Epithelial cell of prostate (primary cell): Measurements from ENCODE around the gene BTBD17.
"Not testable (repeated sequence)": the region's sequence is repeated elsewhere in the genome, so short reads cannot be mapped to it uniquely, and the experiment has no call there.

Experiments used
- DNase-seq: peaks from one replicate; pipeline ENCODE4 v3.0.0-alpha.2; 2011; ENCODE audit warnings: low read depth, low spot score
- H3K27ac ChIP-seq: fragments of 450-650 bp; 2 replicates; pipeline ENCODE4 v1.5.1; 2017; ENCODE audit warnings: mild to moderate bottlenecking

Gene BTBD17

GRCh38 chr17:74361230-74362068 lies at the start of gene BTBD17:
Gene BTBD17, minus strand, starts transcription at chr17:74361868. Its CDS starts 49 bp downstream, at chr17:74361819.
- no peak for DNase-seq
- H3K27ac ChIP-seq = no peak within 1 kb of the TSS

GRCh38 chr17:74410001-74410443 lies 48.4 kb upstream of the BTBD17 start:
- no peak for DNase-seq
- H3K27ac ChIP-seq = no peak overlapping the region

- DNase-seq = no peak
- peak overlapping the region; percentile 25 for H3K27ac ChIP-seq
Measured at GRCh38 chr17:74408815-74409214, 47.1 kb upstream of the BTBD17 start.

GRCh38 chr17:74408262-74408661 lies 46.6 kb upstream of the BTBD17 start:
- DNase-seq = no peak
- H3K27ac ChIP-seq = peak overlapping the region; percentile 25

GRCh38 chr17:74407384-74407783 lies 45.7 kb upstream of the BTBD17 start:
- no peak overlapping the region for H3K27ac ChIP-seq
- DNase-seq = no peak

- H3K27ac ChIP-seq, DNase-seq: not testable (repeated sequence)
Measured at GRCh38 chr17:74405311-74405710, 43.6 kb upstream of the BTBD17 start.

- no peak for DNase-seq
- H3K27ac ChIP-seq = no peak overlapping the region
Measured at GRCh38 chr17:74404789-74405188, 43.1 kb upstream of the BTBD17 start.

- no peak for DNase-seq
- H3K27ac ChIP-seq = no peak overlapping the region
Measured at GRCh38 chr17:74404218-74404617, 42.5 kb upstream of the BTBD17 start.

GRCh38 chr17:74403512-74404137 lies 42.0 kb upstream of the BTBD17 start:
- no peak overlapping the region for H3K27ac ChIP-seq
- DNase-seq = no peak

GRCh38 chr17:74402048-74402447 lies 40.4 kb upstream of the BTBD17 start:
- no peak overlapping the region for H3K27ac ChIP-seq
- DNase-seq = no peak

GRCh38 chr17:74396567-74396966 lies 34.9 kb upstream of the BTBD17 start:
- DNase-seq = no peak
- no peak overlapping the region for H3K27ac ChIP-seq

- no peak for DNase-seq
- H3K27ac ChIP-seq = no peak overlapping the region
Measured at GRCh38 chr17:74394977-74395376, 33.3 kb upstream of the BTBD17 start.

- no peak overlapping the region for H3K27ac ChIP-seq
- DNase-seq = no peak
Measured at GRCh38 chr17:74394275-74394950, 32.7 kb upstream of the BTBD17 start.

- no peak for DNase-seq
- no peak overlapping the region for H3K27ac ChIP-seq
Measured at GRCh38 chr17:74393346-74393942, 31.8 kb upstream of the BTBD17 start.

- DNase-seq = no peak
- H3K27ac ChIP-seq = no peak overlapping the region
Measured at GRCh38 chr17:74392848-74393247, 31.2 kb upstream of the BTBD17 start.

GRCh38 chr17:74391771-74392170 lies 30.1 kb upstream of the BTBD17 start:
- no peak overlapping the region for H3K27ac ChIP-seq
- DNase-seq = no peak

- DNase-seq = no peak
Measured at GRCh38 chr17:74390680-74391653, 29.3 kb upstream of the BTBD17 start.

GRCh38 chr17:74389937-74390679 lies 28.4 kb upstream of the BTBD17 start:
- no peak overlapping the region for H3K27ac ChIP-seq
- no peak for DNase-seq

More at GRCh38 chr17:74390680-74391653, 29.3 kb upstream of the BTBD17 start:
- no peak overlapping the region for H3K27ac ChIP-seq
